ENCODE data around the gene ZNF19.
A peak's percentile ranks its signal among the peaks of the same experiment; 100 is the strongest.

The ZNF19 gene

DNA sequence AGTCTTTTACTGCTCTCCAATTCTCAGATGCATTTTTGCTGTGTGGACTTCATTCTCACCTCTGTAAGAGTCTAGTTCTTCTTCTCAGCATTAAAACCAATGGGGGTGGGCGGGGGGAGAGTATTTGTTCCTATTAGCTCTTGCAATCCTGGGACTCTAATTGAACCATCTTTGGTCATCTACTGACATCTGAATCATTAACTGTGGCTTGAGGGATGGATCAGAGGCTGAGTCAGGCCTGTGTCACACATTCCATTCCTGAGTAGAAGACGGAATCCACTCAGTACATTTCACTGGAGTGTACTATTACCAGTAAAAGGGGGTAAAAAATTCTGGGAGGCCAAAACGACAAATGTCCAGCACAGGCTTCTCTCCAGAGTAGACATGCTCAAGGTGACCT is 14.3 kb downstream of the ZNF19 start:
- H3K27me3 Mint-ChIP-seq (ENCODE audit: low read depth), result no peaks in the 10 kb centered on the region
- TF ChIP-seq, protein P1, sequence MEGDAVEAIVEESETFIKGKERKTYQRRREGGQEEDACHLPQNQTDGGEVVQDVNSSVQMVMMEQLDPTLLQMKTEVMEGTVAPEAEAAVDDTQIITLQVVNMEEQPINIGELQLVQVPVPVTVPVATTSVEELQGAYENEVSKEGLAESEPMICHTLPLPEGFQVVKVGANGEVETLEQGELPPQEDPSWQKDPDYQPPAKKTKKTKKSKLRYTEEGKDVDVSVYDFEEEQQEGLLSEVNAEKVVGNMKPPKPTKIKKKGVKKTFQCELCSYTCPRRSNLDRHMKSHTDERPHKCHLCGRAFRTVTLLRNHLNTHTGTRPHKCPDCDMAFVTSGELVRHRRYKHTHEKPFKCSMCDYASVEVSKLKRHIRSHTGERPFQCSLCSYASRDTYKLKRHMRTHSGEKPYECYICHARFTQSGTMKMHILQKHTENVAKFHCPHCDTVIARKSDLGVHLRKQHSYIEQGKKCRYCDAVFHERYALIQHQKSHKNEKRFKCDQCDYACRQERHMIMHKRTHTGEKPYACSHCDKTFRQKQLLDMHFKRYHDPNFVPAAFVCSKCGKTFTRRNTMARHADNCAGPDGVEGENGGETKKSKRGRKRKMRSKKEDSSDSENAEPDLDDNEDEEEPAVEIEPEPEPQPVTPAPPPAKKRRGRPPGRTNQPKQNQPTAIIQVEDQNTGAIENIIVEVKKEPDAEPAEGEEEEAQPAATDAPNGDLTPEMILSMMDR (IDR thresholded peaks at IDR 0.05; ENCODE audit: unreplicated experiment in 3 of 3), result no peak
- no peaks in the 10 kb centered on the region for H3K9me3 Mint-ChIP-seq
- H3K4me1 Mint-ChIP-seq, result no peaks in the 10 kb centered on the region
- H3K36me3 Mint-ChIP-seq (ENCODE audit: low read depth), result peaks cover 30% of the 10 kb centered on the region
- no peak overlapping the region for H3K27ac Mint-ChIP-seq
- no peak overlapping the region for H3K4me3 Mint-ChIP-seq

DNA sequence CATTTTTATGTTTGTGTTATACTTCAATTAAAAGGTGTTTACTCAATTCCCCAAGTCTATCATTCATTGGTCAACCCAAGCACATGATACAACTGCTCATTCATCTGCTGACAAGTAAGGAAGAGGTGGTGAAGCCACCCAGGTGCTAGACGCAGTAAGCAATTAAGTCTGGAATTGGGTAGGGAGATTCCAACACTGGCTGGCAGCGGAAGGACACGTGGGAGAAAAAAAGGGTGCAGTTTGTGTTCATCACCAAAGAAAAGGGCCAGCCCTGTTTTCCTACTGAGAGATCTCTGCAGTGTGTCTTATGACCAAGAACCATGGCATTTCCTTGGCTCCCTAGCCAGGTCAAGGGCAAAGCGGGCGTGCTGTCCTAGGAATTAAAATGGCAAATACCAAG is 15.2 kb downstream of the ZNF19 start:
- no peaks in the 10 kb centered on the region for H3K9me3 Mint-ChIP-seq
- TF ChIP-seq, protein P1 (IDR thresholded peaks at IDR 0.05; ENCODE audit: unreplicated experiment in 3 of 3), result no peak
- H3K4me1 Mint-ChIP-seq, result no peaks in the 10 kb centered on the region
- H3K27ac Mint-ChIP-seq, result no peak overlapping the region
- peaks cover 30% of the 10 kb centered on the region for H3K36me3 Mint-ChIP-seq (ENCODE audit: low read depth)
- no peaks in the 10 kb centered on the region for H3K27me3 Mint-ChIP-seq (ENCODE audit: low read depth)
- no peak overlapping the region for H3K4me3 Mint-ChIP-seq

DNA sequence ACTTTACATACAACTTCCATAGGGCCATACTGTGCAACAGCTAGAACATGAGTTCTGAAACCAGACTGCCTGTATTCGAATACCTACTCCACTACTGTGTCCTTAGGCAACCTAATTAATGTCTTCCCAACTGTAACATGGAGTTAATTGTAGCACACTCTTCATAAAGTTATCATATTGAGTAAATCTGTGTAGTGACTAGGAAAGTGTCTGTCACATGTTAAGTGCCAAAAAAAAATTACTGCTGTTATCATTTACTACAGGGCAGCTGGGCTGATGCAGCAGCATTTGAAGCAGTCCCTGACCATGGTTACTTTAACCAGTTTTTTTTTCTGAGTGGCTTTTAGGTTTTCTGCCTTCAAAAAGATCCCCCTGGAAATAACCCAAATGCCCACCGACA is 16.2 kb downstream of the ZNF19 start:
- H3K9me3 Mint-ChIP-seq, result no peaks in the 10 kb centered on the region
- H3K4me1 Mint-ChIP-seq, result no peaks in the 10 kb centered on the region
- TF ChIP-seq, protein P1 (IDR thresholded peaks at IDR 0.05; ENCODE audit: unreplicated experiment in 3 of 3), result no peak
- H3K27ac Mint-ChIP-seq, result no peak overlapping the region
- peaks cover 24% of the 10 kb centered on the region for H3K36me3 Mint-ChIP-seq (ENCODE audit: low read depth)
- H3K27me3 Mint-ChIP-seq (ENCODE audit: low read depth), result no peaks in the 10 kb centered on the region
- H3K4me3 Mint-ChIP-seq, result no peak overlapping the region

DNA sequence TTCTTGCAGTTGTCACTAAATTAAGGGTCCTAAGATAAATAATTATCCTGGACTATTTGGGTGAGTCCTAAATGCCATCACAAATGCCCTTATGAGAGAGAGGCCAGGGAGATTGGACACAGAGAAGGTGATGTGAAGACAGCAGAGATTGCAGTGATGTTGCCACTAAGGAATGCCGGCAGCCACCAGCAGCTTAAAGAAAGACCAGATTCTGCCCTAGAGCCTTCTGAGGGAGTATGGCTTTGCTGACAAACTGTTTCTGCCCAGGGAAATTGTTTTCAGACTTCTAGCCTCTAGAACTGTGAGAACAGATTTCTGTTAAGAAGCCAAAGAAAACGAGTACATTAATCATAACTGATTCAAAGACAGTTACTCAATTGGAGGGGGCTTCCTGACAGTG is 17.1 kb downstream of the ZNF19 start:
- no peaks in the 10 kb centered on the region for H3K9me3 Mint-ChIP-seq
- no peak overlapping the region for H3K4me3 Mint-ChIP-seq
- TF ChIP-seq, protein P1 (IDR thresholded peaks at IDR 0.05; ENCODE audit: unreplicated experiment in 3 of 3), result no peak
- H3K4me1 Mint-ChIP-seq, result no peaks in the 10 kb centered on the region
- no peak overlapping the region for H3K27ac Mint-ChIP-seq
- no peaks in the 10 kb centered on the region for H3K27me3 Mint-ChIP-seq (ENCODE audit: low read depth)
- H3K36me3 Mint-ChIP-seq (ENCODE audit: low read depth), result peaks cover 18% of the 10 kb centered on the region

DNA sequence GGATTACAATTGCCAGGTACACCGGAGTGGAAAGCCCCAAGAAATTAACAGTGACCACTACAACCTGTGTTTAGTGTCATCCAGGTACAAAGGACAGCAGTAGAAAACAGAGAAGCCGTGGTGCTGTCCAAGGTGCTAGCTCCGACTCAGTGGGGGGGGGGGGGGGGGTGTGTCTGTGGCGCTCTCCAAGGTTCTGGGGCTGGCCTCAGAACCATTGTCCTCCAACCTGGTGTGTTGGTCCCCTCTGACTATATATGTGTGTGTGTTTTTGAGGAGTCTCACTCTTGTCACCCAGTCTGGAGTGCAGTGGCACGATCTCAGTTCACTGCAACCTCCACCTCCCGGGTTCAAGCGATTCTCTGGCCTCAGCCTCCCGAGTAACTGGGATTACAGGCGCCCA is 21.3 kb downstream of the ZNF19 start:
- no peaks in the 10 kb centered on the region for H3K27me3 Mint-ChIP-seq (ENCODE audit: low read depth)
- TF ChIP-seq, protein P1 (IDR thresholded peaks at IDR 0.05; ENCODE audit: unreplicated experiment in 3 of 3), result no peak
- no peaks in the 10 kb centered on the region for H3K9me3 Mint-ChIP-seq
- H3K4me3 Mint-ChIP-seq, result no peak overlapping the region
- H3K4me1 Mint-ChIP-seq, result no peaks in the 10 kb centered on the region
- no peak overlapping the region for H3K27ac Mint-ChIP-seq
- H3K36me3 Mint-ChIP-seq (ENCODE audit: low read depth), result peaks cover 5% of the 10 kb centered on the region

DNA sequence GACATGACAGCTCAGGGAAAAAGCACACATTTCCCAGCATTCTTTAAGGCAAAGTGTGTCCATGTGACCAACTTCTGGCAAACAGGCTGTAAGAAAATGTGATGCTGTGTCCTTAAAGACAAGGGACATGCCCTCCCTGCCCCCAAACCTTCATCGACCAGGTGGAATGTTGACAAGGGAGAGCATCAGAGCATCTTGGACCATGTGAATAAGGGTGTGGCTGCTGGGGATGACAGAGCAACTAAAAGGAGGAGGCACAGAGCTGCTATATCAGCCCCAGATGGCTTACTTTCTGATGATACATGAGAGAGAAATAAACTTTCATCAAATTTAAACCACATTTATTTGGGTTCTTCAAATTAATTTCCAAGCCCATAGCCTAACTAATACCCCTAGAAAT is 24.9 kb downstream of the ZNF19 start:
- Mint-ChIP-seq H3K27ac (no peak overlapping the region), H3K36me3 (ENCODE audit: low read depth) (peaks cover 3% of the 10 kb centered on the region), H3K9me3 (no peaks in the 10 kb centered on the region), H3K4me3 (peak overlapping the region in 2 of 3 experiments; percentile 75 to 97), H3K27me3 (ENCODE audit: low read depth) (no peaks in the 10 kb centered on the region), H3K4me1 (peaks cover 14% of the 10 kb centered on the region)
- TF ChIP-seq, protein P1 (IDR thresholded peaks at IDR 0.05; ENCODE audit: unreplicated experiment in 3 of 3), result no peak

Measured in nephron (organoid).